ENCODE measurements around the gene FAM118B. TPM values are rescaled to one million over a fixed set of nuclear protein-coding genes. Genes with fewer than 3 reads are reported as not detected.

FAM118B gene
- total RNA-seq, 1 donor from 2014 or later, result 26.7 TPM

DNA sequence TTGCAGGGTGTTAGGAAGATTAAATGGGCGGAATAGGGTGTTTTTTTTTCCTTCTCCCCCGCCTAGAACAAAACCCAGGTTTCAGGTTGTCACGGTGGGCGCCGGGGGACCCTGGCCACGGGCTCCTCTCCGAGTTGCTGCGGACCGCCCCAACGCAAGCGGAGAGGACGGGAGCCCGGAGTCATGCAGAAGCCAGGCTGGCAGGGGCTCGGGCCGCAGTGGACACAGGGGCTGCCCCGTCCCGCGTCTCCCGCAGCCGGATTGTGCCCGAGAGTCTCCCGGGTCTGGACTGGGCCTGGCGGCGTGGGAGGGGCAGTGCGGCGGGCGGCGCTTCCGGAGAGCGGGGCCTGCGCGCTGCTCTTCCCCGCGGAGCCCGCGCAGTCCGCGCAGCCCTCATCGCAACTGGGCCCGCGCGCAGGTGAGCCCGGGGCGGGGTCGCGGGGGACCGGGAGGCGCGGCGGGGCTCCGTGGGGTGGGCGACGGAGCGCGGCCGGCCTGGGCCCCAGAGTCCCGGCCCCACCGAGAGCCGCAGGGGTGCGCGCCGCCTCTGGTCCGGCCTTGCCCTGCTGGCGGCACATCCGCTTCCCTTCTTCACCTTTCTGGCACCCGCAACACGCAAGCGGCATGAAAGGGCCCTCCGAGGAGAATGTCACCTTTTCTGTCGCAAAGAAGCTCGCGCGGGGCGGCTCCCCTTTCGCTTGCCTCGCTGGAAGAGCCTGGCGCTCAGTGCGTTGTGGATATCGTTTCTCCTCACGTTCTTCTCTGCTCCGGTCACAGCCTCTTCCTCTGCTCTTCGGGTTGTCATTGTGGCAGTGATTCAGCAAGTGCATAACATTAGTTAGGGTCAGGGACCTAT lies 71.4 kb downstream of the FAM118B start, which contains the start of gene TIRAP:
Gene TIRAP (plus strand): TSS at position 358 of the 856 bp plus-strand sequence. CDS start 7,802 bp downstream, outside the sequence.
- DNase-seq, result peak; percentile 79
- H3K27me3 ChIP-seq (ENCODE audit: low read depth), result no peaks in the 10 kb centered on the region
- H3K4me3 ChIP-seq, result peak within 1 kb of the TSS; percentile 88
- H3K4me1 ChIP-seq, result peaks cover 39% of the 10 kb centered on the region
- TF ChIP-seq, protein P1, sequence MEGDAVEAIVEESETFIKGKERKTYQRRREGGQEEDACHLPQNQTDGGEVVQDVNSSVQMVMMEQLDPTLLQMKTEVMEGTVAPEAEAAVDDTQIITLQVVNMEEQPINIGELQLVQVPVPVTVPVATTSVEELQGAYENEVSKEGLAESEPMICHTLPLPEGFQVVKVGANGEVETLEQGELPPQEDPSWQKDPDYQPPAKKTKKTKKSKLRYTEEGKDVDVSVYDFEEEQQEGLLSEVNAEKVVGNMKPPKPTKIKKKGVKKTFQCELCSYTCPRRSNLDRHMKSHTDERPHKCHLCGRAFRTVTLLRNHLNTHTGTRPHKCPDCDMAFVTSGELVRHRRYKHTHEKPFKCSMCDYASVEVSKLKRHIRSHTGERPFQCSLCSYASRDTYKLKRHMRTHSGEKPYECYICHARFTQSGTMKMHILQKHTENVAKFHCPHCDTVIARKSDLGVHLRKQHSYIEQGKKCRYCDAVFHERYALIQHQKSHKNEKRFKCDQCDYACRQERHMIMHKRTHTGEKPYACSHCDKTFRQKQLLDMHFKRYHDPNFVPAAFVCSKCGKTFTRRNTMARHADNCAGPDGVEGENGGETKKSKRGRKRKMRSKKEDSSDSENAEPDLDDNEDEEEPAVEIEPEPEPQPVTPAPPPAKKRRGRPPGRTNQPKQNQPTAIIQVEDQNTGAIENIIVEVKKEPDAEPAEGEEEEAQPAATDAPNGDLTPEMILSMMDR (IDR thresholded peaks at IDR 0.05; ENCODE audit: borderline replicate concordance), result peak; percentile 52
- intact Hi-C loops (cut with micrococcal nuclease), result no loop called here
- peaks cover 1% of the 10 kb centered on the region for H3K36me3 ChIP-seq
- H3K9me3 ChIP-seq (replicated peaks), result no peaks in the 10 kb centered on the region
- H3K27ac ChIP-seq (replicated peaks), result peak within 1 kb of the TSS; percentile 97

DNA sequence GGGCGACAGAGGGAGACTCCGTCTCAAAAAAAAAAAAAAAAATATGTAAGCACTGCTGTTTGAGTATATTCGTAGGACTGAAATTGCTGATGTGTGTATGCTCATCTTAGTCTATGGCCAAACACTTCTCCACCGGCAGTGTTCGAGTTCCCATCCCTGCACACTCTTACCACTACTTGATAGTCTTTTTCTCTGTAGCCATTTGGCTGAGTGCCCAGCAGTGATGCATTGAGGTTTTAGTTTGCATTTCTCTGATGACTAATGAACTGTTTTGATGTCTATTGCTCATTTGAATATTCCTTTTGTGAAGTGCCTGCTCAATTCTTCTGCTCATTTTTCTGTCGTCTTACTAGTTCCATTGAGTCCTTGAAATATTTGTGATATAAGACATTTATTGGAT lies 73.2 kb downstream of the FAM118B start:
- H3K27ac ChIP-seq (replicated peaks), result no peak overlapping the region
- intact Hi-C loops (cut with micrococcal nuclease), result no loop called here
- DNase-seq, result no peak

DNA sequence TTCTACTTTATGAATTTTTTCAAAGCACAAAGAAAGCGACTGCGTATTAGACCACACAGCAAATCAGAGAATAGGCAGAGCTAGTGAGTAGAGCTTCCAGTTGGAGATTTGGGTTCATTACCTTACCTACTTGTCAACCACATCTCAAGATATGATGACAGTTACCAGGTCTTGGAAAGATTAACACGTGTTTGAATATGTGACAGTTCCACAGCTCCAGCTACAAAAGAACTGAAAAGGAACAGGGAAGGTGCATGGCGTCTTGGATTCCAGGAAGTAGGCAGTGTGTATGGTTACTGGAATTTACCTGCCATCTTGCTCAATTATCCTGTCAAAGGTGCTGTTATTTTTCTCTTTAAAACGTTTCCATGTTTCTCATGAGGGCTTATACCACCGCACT lies 76.7 kb downstream of the FAM118B start:
- H3K36me3 ChIP-seq, result peaks cover 33% of the 10 kb centered on the region
- no peak overlapping the region for H3K4me3 ChIP-seq
- intact Hi-C loops (cut with micrococcal nuclease), result no loop called here
- TF ChIP-seq, protein P1 (IDR thresholded peaks at IDR 0.05; ENCODE audit: borderline replicate concordance), result no peak
- H3K9me3 ChIP-seq (replicated peaks), result no peaks in the 10 kb centered on the region
- no peak overlapping the region for H3K27ac ChIP-seq (replicated peaks)
- no peaks in the 10 kb centered on the region for H3K27me3 ChIP-seq (ENCODE audit: low read depth)
- DNase-seq, result no peak
- peaks cover 17% of the 10 kb centered on the region for H3K4me1 ChIP-seq

More for the DNA sequence above, 73.2 kb downstream of the FAM118B start:
- H3K4me3 ChIP-seq, result no peak overlapping the region
- H3K4me1 ChIP-seq, result peaks cover 39% of the 10 kb centered on the region
- no peaks in the 10 kb centered on the region for H3K27me3 ChIP-seq (ENCODE audit: low read depth)
- no peaks in the 10 kb centered on the region for H3K9me3 ChIP-seq (replicated peaks)
- H3K36me3 ChIP-seq, result peaks cover 3% of the 10 kb centered on the region
- TF ChIP-seq, protein P1 (IDR thresholded peaks at IDR 0.05; ENCODE audit: borderline replicate concordance), result no peak

DNA sequence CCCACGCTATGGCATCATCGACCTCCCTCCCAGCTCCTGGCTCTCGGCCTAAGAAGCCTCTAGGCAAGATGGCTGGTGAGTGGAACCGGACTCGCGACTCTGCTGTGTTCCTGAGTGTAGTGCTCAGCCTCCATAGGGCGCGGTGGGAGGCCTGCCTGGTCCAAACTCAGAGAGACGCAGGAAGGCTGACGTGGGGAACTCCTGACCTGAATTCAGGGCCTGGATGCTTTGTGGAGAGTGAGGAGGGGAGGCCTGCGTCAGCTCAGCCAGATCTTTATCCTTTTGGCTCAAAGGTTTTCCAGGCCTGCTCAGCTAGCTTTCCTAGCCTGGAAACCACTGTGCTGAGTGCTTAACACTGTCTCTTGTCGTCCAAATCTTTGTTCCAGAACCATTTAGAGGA lies 79.3 kb downstream of the FAM118B start:
- TF ChIP-seq, protein P1 (IDR thresholded peaks at IDR 0.05; ENCODE audit: borderline replicate concordance), result no peak
- Histone ChIP-seq H3K27ac (replicated peaks) (no peak overlapping the region), H3K9me3 (replicated peaks) (no peaks in the 10 kb centered on the region), H3K27me3 (ENCODE audit: low read depth) (no peaks in the 10 kb centered on the region), H3K4me1 (no peaks in the 10 kb centered on the region), H3K4me3 (no peak overlapping the region), H3K36me3 (peaks cover 56% of the 10 kb centered on the region)
- DNase-seq, result no peak
- intact Hi-C loops (cut with micrococcal nuclease), result no loop called here

- no peak for DNase-seq
- TF ChIP-seq, protein P1 (IDR thresholded peaks at IDR 0.05; ENCODE audit: borderline replicate concordance), result no peak
- peaks cover 65% of the 10 kb centered on the region for H3K36me3 ChIP-seq
- H3K9me3 ChIP-seq (replicated peaks), result no peaks in the 10 kb centered on the region
- intact Hi-C loops (cut with micrococcal nuclease), result no loop called here
- no peaks in the 10 kb centered on the region for H3K4me1 ChIP-seq
- no peak overlapping the region for H3K4me3 ChIP-seq
- H3K27me3 ChIP-seq (ENCODE audit: low read depth), result no peaks in the 10 kb centered on the region
- no peak overlapping the region for H3K27ac ChIP-seq (replicated peaks)
Observed at GRCh38 chr11:126293726-126294125, 82.1 kb downstream of the FAM118B start.

Measured in left ventricle myocardium inferior (tissue), 1 donor.